Activated CD4-positive, alpha-beta T cell treated with anti-CD3 and anti-CD28 coated beads for 48 hours (primary cell): ENCODE data around the gene RTN1.

Source experiments
- DNase-seq: peaks from one replicate; pipeline ENCODE4 v3.0.0-alpha.2; 2020

The RTN1 gene

GRCh38 chr14:59849411-59850130, 21.0 kb downstream of the RTN1 start:
- no peak for DNase-seq

- DNase-seq, result no peak
Observed at GRCh38 chr14:59848671-59849070, 21.9 kb downstream of the RTN1 start.

GRCh38 chr14:59847711-59848110, 22.9 kb downstream of the RTN1 start:
- DNase-seq, result no peak

- DNase-seq, result no peak
Observed at GRCh38 chr14:59846595-59846994, 24.0 kb downstream of the RTN1 start.

- DNase-seq, result no peak
Observed at GRCh38 chr14:59845245-59845644, 25.3 kb downstream of the RTN1 start.

- DNase-seq, result no peak
Observed at GRCh38 chr14:59844186-59844812, 26.3 kb downstream of the RTN1 start.

- DNase-seq, result no peak
Observed at GRCh38 chr14:59836116-59836515, 34.5 kb downstream of the RTN1 start.

- DNase-seq, result no peak
Observed at GRCh38 chr14:59832653-59833294, 37.8 kb downstream of the RTN1 start.

GRCh38 chr14:59831121-59831730, 39.4 kb downstream of the RTN1 start:
- no peak for DNase-seq

GRCh38 chr14:59830338-59830734, 40.2 kb downstream of the RTN1 start:
- no peak for DNase-seq

GRCh38 chr14:59829469-59830337, 40.9 kb downstream of the RTN1 start:
- no peak for DNase-seq

- no peak for DNase-seq
Observed at GRCh38 chr14:59828276-59828675, 42.3 kb downstream of the RTN1 start.

- DNase-seq, result no peak
Observed at GRCh38 chr14:59827401-59827800, 43.2 kb downstream of the RTN1 start.

GRCh38 chr14:59826150-59826549, 44.4 kb downstream of the RTN1 start:
- DNase-seq, result no peak

GRCh38 chr14:59823179-59823578, 47.4 kb downstream of the RTN1 start:
- DNase-seq, result no peak

GRCh38 chr14:59819446-59820088, 51.0 kb downstream of the RTN1 start:
- DNase-seq, result no peak

- DNase-seq, result no peak
Observed at GRCh38 chr14:59816941-59817340, 53.6 kb downstream of the RTN1 start.

- DNase-seq, result no peak
Observed at GRCh38 chr14:59814988-59815387, 55.6 kb downstream of the RTN1 start.

GRCh38 chr14:59811815-59812214, 58.8 kb downstream of the RTN1 start:
- DNase-seq, result no peak

- DNase-seq, result no peak
Observed at GRCh38 chr14:59811073-59811472, 59.5 kb downstream of the RTN1 start.

GRCh38 chr14:59803052-59803540, 67.5 kb downstream of the RTN1 start:
- no peak for DNase-seq

GRCh38 chr14:59788176-59788575, 82.4 kb downstream of the RTN1 start:
- no peak for DNase-seq
